KMS-11 (cell line): Measurements from ENCODE around the gene RTBDN.

Experiments used
- H2AFZ ChIP-seq: fragments of 200-600 bp; sonication (generic); 2 replicates; pipeline ENCODE4 v1.6.1; 2016; ENCODE audit warnings: antibody characterized with exemption, mixed run types, low read depth
- H3K27ac ChIP-seq: fragments of 200-600 bp; sonication (generic); 2 replicates; pipeline ENCODE4 v1.6.1; 2016; ENCODE audit warnings: mild to moderate bottlenecking, mixed run types
- H3K27me3 ChIP-seq: fragments of 200-600 bp; sonication (generic); 2 replicates; pipeline ENCODE4 v1.6.1; 2017; ENCODE audit warnings: mild to moderate bottlenecking, low read depth, mixed run types, moderate library complexity; ENCODE audit not compliant: insufficient read depth
- H3K36me3 ChIP-seq: fragments of 200-600 bp; sonication (generic); 2 replicates; pipeline ENCODE4 v1.6.1; 2017; ENCODE audit warnings: mild to moderate bottlenecking, mixed run types; ENCODE audit not compliant: insufficient read depth
- H3K4me1 ChIP-seq: fragments of 200-600 bp; sonication (generic); 2 replicates; pipeline ENCODE4 v1.6.1; 2016; ENCODE audit warnings: mild to moderate bottlenecking, low read depth, mixed run types; ENCODE audit not compliant: poor library complexity, severe bottlenecking
- H3K4me2 ChIP-seq: fragments of 200-600 bp; sonication (generic); 2 replicates; pipeline ENCODE4 v1.7.0; 2016; ENCODE audit warnings: mild to moderate bottlenecking, mixed run types
- H3K4me3 ChIP-seq: fragments of 200-600 bp; sonication (generic); IDR thresholded peaks from 2 replicates; pipeline ENCODE4 v1.6.1; 2017; ENCODE audit warnings: low read depth, low read length, mixed read lengths; ENCODE audit not compliant: insufficient read depth
- H3K79me2 ChIP-seq: fragments of 200-600 bp; sonication (generic); 2 replicates; pipeline ENCODE4 v1.6.1; 2016; ENCODE audit warnings: low read depth, mixed run types; ENCODE audit not compliant: insufficient read depth
- H3K9ac ChIP-seq: fragments of 200-600 bp; sonication (generic); 2 replicates; pipeline ENCODE4 v1.6.1; 2016; ENCODE audit warnings: mild to moderate bottlenecking, mixed run types
- H4K20me1 ChIP-seq: fragments of 200-600 bp; sonication (generic); 2 replicates; pipeline ENCODE4 v1.6.1; 2016; ENCODE audit warnings: mild to moderate bottlenecking, mixed run types; ENCODE audit not compliant: insufficient read depth
- CTCF ChIP-seq: fragments of 200-600 bp; sonication (generic); conservative IDR thresholded peaks from 2 replicates; pipeline ENCODE4 v1.6.1; 2017; ENCODE audit warnings: low read depth, mild to moderate bottlenecking, antibody characterized with exemption, low read length, moderate library complexity, mixed read lengths

Gene RTBDN

GRCh38 chr19:12871681-12872080, 37.3 kb upstream of the RTBDN start:
- Histone ChIP-seq H3K4me2 (no peak overlapping the region), H3K4me1 (peaks cover 10% of the 10 kb centered on the region), H4K20me1 (no peaks in the 10 kb centered on the region), H3K27ac (no peak overlapping the region), H3K79me2 (no peaks in the 10 kb centered on the region), H3K4me3 (no peak overlapping the region), H3K27me3 (no peaks in the 10 kb centered on the region), H3K36me3 (no peaks in the 10 kb centered on the region), H2AFZ (no peak overlapping the region), H3K9ac (no peak overlapping the region)
- no peak for TF ChIP-seq CTCF

- Histone ChIP-seq H3K79me2 (no peaks in the 10 kb centered on the region), H3K4me1 (peaks cover 10% of the 10 kb centered on the region), H3K4me2 (no peak overlapping the region), H2AFZ (no peak overlapping the region), H3K9ac (no peak overlapping the region), H4K20me1 (no peaks in the 10 kb centered on the region), H3K36me3 (no peaks in the 10 kb centered on the region), H3K27ac (no peak overlapping the region), H3K27me3 (no peaks in the 10 kb centered on the region), H3K4me3 (no peak overlapping the region)
- TF ChIP-seq CTCF = no peak
These were observed 34.2 kb upstream of the RTBDN start for GRCh38 chr19:12868540-12869112.

GRCh38 chr19:12867120-12868099, 33.0 kb upstream of the RTBDN start:
- no peak overlapping the region for H3K4me3 ChIP-seq
- H3K27me3 ChIP-seq = no peaks in the 10 kb centered on the region; the same call in 1 of the 2 replicates
- H3K9ac ChIP-seq = peak overlapping the region; percentile 30; the same call in 1 of the 2 replicates
- peaks cover 10% of the 10 kb centered on the region for H3K4me1 ChIP-seq
- H4K20me1 ChIP-seq = no peaks in the 10 kb centered on the region
- H3K36me3 ChIP-seq = no peaks in the 10 kb centered on the region
- peak overlapping the region; percentile 99 for H2AFZ ChIP-seq
- H3K79me2 ChIP-seq = no peaks in the 10 kb centered on the region
- 0 out of 2 replicates have a peak, but pooled peaks have one; percentile 27 for TF ChIP-seq CTCF
- H3K4me2 ChIP-seq = peak overlapping the region; percentile 94
- 0 out of 2 replicates have a peak overlapping the region, but pooled peaks have one; percentile 26 for H3K27ac ChIP-seq

GRCh38 chr19:12866416-12867119, 32.2 kb upstream of the RTBDN start:
- H2AFZ ChIP-seq = peak overlapping the region; percentile 99; the same call in 1 of the 2 replicates
- no peaks in the 10 kb centered on the region for H3K79me2 ChIP-seq
- TF ChIP-seq CTCF = no peak
- no peaks in the 10 kb centered on the region for H4K20me1 ChIP-seq
- no peak overlapping the region for H3K27ac ChIP-seq
- H3K4me3 ChIP-seq = no peak overlapping the region
- H3K9ac ChIP-seq = no peak overlapping the region
- H3K4me2 ChIP-seq = no peak overlapping the region
- H3K4me1 ChIP-seq = peaks cover 10% of the 10 kb centered on the region
- no peaks in the 10 kb centered on the region for H3K36me3 ChIP-seq
- H3K27me3 ChIP-seq = no peaks in the 10 kb centered on the region; the same call in 1 of the 2 replicates
